HepG2 (cell line): ENCODE data around the gene PRR33. TPM values are rescaled to one million over a fixed set of nuclear protein-coding genes. Genes with fewer than 3 reads are reported as not detected.

Experiments used
- GATA4 ChIP-seq: sonication (generic); IDR thresholded peaks from 2 replicates; pipeline ENCODE4 v1.6.1; 2016; ENCODE audit warnings: antibody characterized with exemption, low read depth, borderline replicate concordance
- MIER3 ChIP-seq: IDR thresholded peaks from 2 replicates; pipeline ENCODE4 v1.6.1; 2016; ENCODE audit warnings: missing compliant biosample characterization, borderline replicate concordance
- MXD1 ChIP-seq: sonication (generic); formaldehyde crosslinking; IDR thresholded peaks from 2 replicates; pipeline ENCODE4 v1.4.0; 2020; ENCODE audit warnings: mild to moderate bottlenecking, missing genetic modification reagents
- MXI1 ChIP-seq: IDR thresholded peaks from 3 replicates; pipeline ENCODE4 v1.6.1; 2012; ENCODE audit warnings: low read depth, low read length, inconsistent platforms, borderline replicate concordance
- NR2F2 ChIP-seq: IDR thresholded peaks from 2 replicates; pipeline ENCODE4 v1.6.1; 2012; ENCODE audit warnings: low read depth, inconsistent platforms, borderline replicate concordance
- PAF1 ChIP-seq: IDR thresholded peaks from 2 replicates; pipeline ENCODE4 v1.6.1; 2016; ENCODE audit warnings: missing genetic modification reagents, missing compliant biosample characterization
- PAWR ChIP-seq: sonication (generic); formaldehyde crosslinking; IDR thresholded peaks from 2 replicates; pipeline ENCODE4 v1.4.0; 2020; ENCODE audit warnings: missing genetic modification reagents, mild to moderate bottlenecking, borderline replicate concordance
- PBX2 ChIP-seq: IDR thresholded peaks from 2 replicates; pipeline ENCODE4 v1.6.1; 2016; ENCODE audit warnings: control low read depth
- REPIN1 ChIP-seq: sonication (generic); formaldehyde crosslinking; IDR thresholded peaks from 2 replicates; pipeline ENCODE4 v1.8.0; 2022; ENCODE audit warnings: missing genetic modification reagents, low read depth, mild to moderate bottlenecking, borderline replicate concordance
- SNAPC5 ChIP-seq: sonication (generic); formaldehyde crosslinking; IDR thresholded peaks from 2 replicates; pipeline ENCODE4 v1.8.1; 2023; ENCODE audit warnings: mild to moderate bottlenecking, missing genetic modification reagents, borderline replicate concordance
- SPEN ChIP-seq: sonication (generic); formaldehyde crosslinking; IDR thresholded peaks from 2 replicates; pipeline ENCODE4 v1.5.1; 2020; ENCODE audit warnings: low read depth, mild to moderate bottlenecking, missing genetic modification reagents
- TFAP4 ChIP-seq: sonication (generic); IDR thresholded peaks from 2 replicates; pipeline ENCODE4 v1.6.1; 2016; ENCODE audit warnings: low read depth, borderline replicate concordance
- TIGD3 ChIP-seq: sonication (generic); formaldehyde crosslinking; IDR thresholded peaks from 2 replicates; pipeline ENCODE4 v1.5.1; 2020; ENCODE audit warnings: mild to moderate bottlenecking, missing genetic modification reagents, borderline replicate concordance
- ZNF34 ChIP-seq: sonication (generic); formaldehyde crosslinking; IDR thresholded peaks from 2 replicates; pipeline ENCODE4 v1.4.0; 2020; ENCODE audit warnings: mild to moderate bottlenecking, missing genetic modification reagents, borderline replicate concordance
- ZNF468 ChIP-seq: sonication (generic); formaldehyde crosslinking; IDR thresholded peaks from 2 replicates; pipeline ENCODE4 v1.8.0; 2022; ENCODE audit warnings: mild to moderate bottlenecking, moderate library complexity, missing genetic modification reagents
- ZNF546 ChIP-seq: sonication (generic); formaldehyde crosslinking; conservative IDR thresholded peaks from 2 replicates; pipeline ENCODE4 v1.8.1; 2023; ENCODE audit warnings: mild to moderate bottlenecking, missing genetic modification reagents
- ZNF75D ChIP-seq: sonication (generic); formaldehyde crosslinking; IDR thresholded peaks from 2 replicates; pipeline ENCODE4 v1.8.1; 2023; ENCODE audit warnings: missing genetic modification reagents, mild to moderate bottlenecking, borderline replicate concordance
- ZNF766 ChIP-seq: sonication (generic); formaldehyde crosslinking; IDR thresholded peaks from 2 replicates; pipeline ENCODE4 v1.5.0; 2020; ENCODE audit warnings: missing genetic modification reagents, borderline replicate concordance
- ZNF816 ChIP-seq: sonication (generic); formaldehyde crosslinking; IDR thresholded peaks from 2 replicates; pipeline ENCODE4 v1.8.0; 2022; ENCODE audit warnings: missing genetic modification reagents, mild to moderate bottlenecking, borderline replicate concordance
- polyA plus RNA-seq, 8 experiments: library from polyadenylated mRNA; depleted of rRNA in 3 of 8; stranded (reverse) in 7 of 8; unstranded in 1 of 8; fragments of >200 nt; fragmentation: Illumina TruSeq in 4 of 8; extraction: Trizol in 4 of 8; gene quantifications; 2 replicates each; pipeline versions ENCODE4 v1.2.1 to v1.2.3, GENCODE V29; 2011 to 2016; ENCODE audit warnings: low read depth in 4 of 8, missing spikeins in 1 of 8, mixed read lengths in 1 of 8; ENCODE audit not compliant: insufficient read depth in 1 of 8
- total RNA-seq, 5 experiments: library from RNA; depleted of rRNA; stranded (reverse); fragments of >200 nt; fragmentation: Illumina TruSeq; extraction: Trizol; gene quantifications; 2 replicates each; pipeline ENCODE4 v1.2.3, GENCODE V29; 2016; ENCODE audit warnings: low read depth in 1 of 5
- TF ChIP-seq, protein P1 (sequence below), 2 experiments: sonication (generic) in 1 of 2; formaldehyde crosslinking in 1 of 2; IDR thresholded peaks; 2 replicates each; pipeline versions ENCODE4 v1.4.0 to v1.6.1; 2018 to 2020; ENCODE audit warnings: missing genetic modification reagents in 2 of 2, borderline replicate concordance in 1 of 2, low read depth in 1 of 2, mild to moderate bottlenecking in 1 of 2, missing biosample characterization in 1 of 2

The PRR33 gene
- total and polyA plus RNA-seq, 2 of the 13 experiments (the other 11 are each of a cell fraction or from before 2014, with no cell fraction given), result not detected

DNA sequence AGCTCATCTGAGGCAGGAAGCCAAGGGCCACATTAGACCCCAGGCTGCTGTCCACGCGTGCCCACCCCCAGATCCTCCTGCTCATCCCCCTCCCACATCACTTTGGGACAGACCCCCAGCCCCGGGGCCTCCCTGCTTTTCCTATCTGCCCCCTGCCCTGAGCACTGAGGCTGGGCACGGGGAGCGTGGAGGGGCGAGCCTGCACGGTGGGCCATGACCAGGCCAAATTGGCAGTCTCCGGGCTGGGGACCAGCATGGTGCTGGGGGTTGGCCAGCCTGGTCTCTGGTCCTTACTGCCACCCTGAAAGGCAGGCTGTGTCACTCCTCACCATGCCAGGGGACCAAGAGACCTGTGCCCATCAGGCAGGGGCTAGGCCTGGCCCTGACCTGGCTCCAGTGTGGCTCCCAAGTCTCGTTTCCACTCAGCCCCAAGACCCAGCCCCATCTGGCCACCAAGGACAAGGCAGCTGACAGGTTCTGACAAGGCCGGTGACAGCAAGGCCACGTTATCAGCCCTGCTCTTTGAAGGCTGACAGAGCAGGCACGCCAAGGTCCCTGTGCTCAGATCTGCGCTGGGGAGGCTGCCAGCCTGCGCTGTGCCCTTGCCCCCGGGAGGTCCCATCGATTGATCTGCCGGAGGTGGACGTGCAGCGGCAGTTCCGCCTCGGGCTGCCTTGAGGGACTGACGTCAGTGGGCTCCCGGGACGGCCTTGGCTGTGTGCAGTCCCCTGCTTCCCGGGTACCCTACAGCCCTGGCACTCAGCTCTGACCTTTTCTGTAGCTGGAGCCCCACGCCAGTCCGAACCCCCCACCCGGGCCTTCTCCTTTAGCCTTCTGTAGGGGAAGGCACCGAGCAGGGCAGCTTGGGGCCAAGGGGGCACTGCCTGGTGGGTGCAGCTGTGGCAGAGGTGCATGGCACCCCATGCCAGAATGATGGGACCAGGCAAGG is 49.3 kb downstream of the PRR33 start (continued):
- TF ChIP-seq NR2F2 (peak; percentile 76; the same call in 1 of the 2 replicates), ZNF468 (no peak), ZNF75D (CRISPR knock-in tag) (no peak), MIER3 (CRISPR knock-in tag) (peak; percentile 94), ZNF766 (CRISPR knock-in tag) (peak; percentile 68; the same call in 1 of the 2 replicates), PAF1 (no peak), SPEN (CRISPR knock-in tag) (peak; percentile 96), TFAP4 (peak; percentile 90; the same call in 1 of the 2 replicates), TIGD3 (peak; percentile 92; the same call in 1 of the 2 replicates), GATA4 (peak; percentile 99), PAWR (CRISPR knock-in tag) (no peak), REPIN1 (CRISPR knock-in tag) (peak; percentile 81; the same call in 1 of the 2 replicates), ZNF816 (CRISPR knock-in tag) (peak; percentile 95), SNAPC5 (CRISPR knock-in tag) (no peak), MXI1 (peak; percentile 86; the same call in 1 of the 3 replicates), ZNF34 (CRISPR knock-in tag) (no peak), PBX2 (0 out of 2 replicates have a peak, but pooled peaks have one; percentile 48), ZNF546 (CRISPR knock-in tag) (peak; percentile 64; the same call in 1 of the 2 replicates), MXD1 (CRISPR knock-in tag) (peak; percentile 62)
- TF ChIP-seq, protein P1, sequence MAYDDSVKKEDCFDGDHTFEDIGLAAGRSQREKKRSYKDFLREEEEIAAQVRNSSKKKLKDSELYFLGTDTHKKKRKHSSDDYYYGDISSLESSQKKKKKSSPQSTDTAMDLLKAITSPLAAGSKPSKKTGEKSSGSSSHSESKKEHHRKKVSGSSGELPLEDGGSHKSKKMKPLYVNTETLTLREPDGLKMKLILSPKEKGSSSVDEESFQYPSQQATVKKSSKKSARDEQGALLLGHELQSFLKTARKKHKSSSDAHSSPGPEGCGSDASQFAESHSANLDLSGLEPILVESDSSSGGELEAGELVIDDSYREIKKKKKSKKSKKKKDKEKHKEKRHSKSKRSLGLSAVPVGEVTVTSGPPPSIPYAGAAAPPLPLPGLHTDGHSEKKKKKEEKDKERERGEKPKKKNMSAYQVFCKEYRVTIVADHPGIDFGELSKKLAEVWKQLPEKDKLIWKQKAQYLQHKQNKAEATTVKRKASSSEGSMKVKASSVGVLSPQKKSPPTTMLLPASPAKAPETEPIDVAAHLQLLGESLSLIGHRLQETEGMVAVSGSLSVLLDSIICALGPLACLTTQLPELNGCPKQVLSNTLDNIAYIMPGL (CRISPR knock-in tag; IDR thresholded peaks at IDR 0.05; ENCODE audit: borderline replicate concordance in 1 of 2, low read depth in 1 of 2), result peak; percentile 52 to 68; a peak in 2 of 4 replicates
